K562 (cell line): ENCODE measurements around the gene OAT. TPM values are rescaled to one million over a fixed set of nuclear protein-coding genes. Genes with fewer than 3 reads are reported as not detected.

Experiments used
- ATAC-seq: fragments of 200-7000 bp; cut with Tn5 transposase; 3 replicates; pipeline ENCODE4 v1.9.1; 2020; ENCODE audit warnings: moderate library complexity
- BruUV-seq: library from RNA; stranded (reverse); fragments of 400-500 nt; replicated peaks from 2 replicates; lab custom pipeline; 2021; lab: Mats Ljungman, UMichigan
- CTCF ChIA-PET: fragments of 300-600 bp; formaldehyde crosslinking; extraction: SDS; loops from one replicate; lab custom pipeline; 2021; ENCODE audit warnings: low intra/inter-chr PET ratio; lab: Yijun Ruan, JAX
- POLR2A ChIA-PET: fragments of 300-600, 350-650 bp; sonication (Branson Sonifier 250); formaldehyde crosslinking; extraction: SDS; loops from one replicate; lab custom pipeline; 2021; ENCODE audit warnings: antibody characterized with exemption, inconsistent platforms; lab: Yijun Ruan, JAX
- DNase-seq, 4 experiments: peaks; one replicate each; pipeline versions ENCODE4 v3.0.0 to v3.0.0-alpha.2; 2011 to 2018; ENCODE audit warnings: low spot score in 3 of 4, mixed read lengths in 3 of 4; ENCODE audit errors: extremely low read depth in 1 of 4
- FAIRE-seq: peaks from 2 replicates; lab custom pipeline; 2011; peaks lifted over from hg19 to GRCh38; lab: Jason Lieb, UNC
- H2AFZ ChIP-seq: 2 replicates; pipeline ENCODE4 v1.6.0; 2011; ENCODE audit warnings: low read depth, low read length, control low read depth, inconsistent platforms
- H3K27ac ChIP-seq: fragments of 200-600 bp; 3 replicates; pipeline ENCODE4 v1.8.0; 2011; ENCODE audit warnings: low read depth, mild to moderate bottlenecking, control low read depth, inconsistent platforms, low read length, moderate library complexity, mixed read lengths; ENCODE audit errors: extremely low read depth
- H3K27me3 ChIP-seq, 2 experiments: fragments of 300-600 bp in 1 of 2; 2 replicates in 1 of 2; 3 replicates in 1 of 2; pipeline versions ENCODE4 v1.6.0 to v1.8.0; 2011; ENCODE audit warnings: inconsistent platforms in 2 of 2, low read length in 2 of 2, mild to moderate bottlenecking in 1 of 2, mixed read lengths in 1 of 2, moderate library complexity in 1 of 2; ENCODE audit not compliant: control insufficient read depth in 2 of 2, insufficient read depth in 2 of 2
- H3K36me3 ChIP-seq: fragments of 300-600 bp; 3 replicates; pipeline ENCODE4 v1.8.0; 2011; ENCODE audit warnings: mild to moderate bottlenecking, low read length, inconsistent platforms; ENCODE audit not compliant: control insufficient read depth, insufficient read depth
- H3K4me1 ChIP-seq, 2 experiments: fragments of 200-600 bp in 1 of 2; replicated peaks in 1 of 2; 2 replicates in 1 of 2; 3 replicates in 1 of 2; pipeline versions ENCODE4 v1.5.1 to v1.8.0; 2011; ENCODE audit warnings: inconsistent platforms in 2 of 2, low read length in 2 of 2, mild to moderate bottlenecking in 1 of 2, mixed read lengths in 1 of 2, moderate library complexity in 1 of 2; ENCODE audit not compliant: control insufficient read depth in 2 of 2, insufficient read depth in 2 of 2
- H3K4me2 ChIP-seq: 2 replicates; pipeline ENCODE4 v1.6.1; 2011; ENCODE audit warnings: low read length, control low read depth, inconsistent platforms, mixed read lengths; ENCODE audit not compliant: insufficient read depth
- H3K4me3 ChIP-seq: fragments of 200-600 bp; sonication (generic), shearing (Covaris generic); 2 replicates; pipeline ENCODE4 v1.5.1; 2016; ENCODE audit warnings: control low read depth, inconsistent platforms
- H3K79me2 ChIP-seq: fragments of 200-600 bp; 3 replicates; pipeline ENCODE4 v1.8.0; 2011; ENCODE audit warnings: low read length, inconsistent platforms; ENCODE audit not compliant: control insufficient read depth, insufficient read depth
- H3K9ac ChIP-seq, 2 experiments: 2 replicates each; pipeline versions ENCODE4 v1.6.0 to v1.6.1; 2011; ENCODE audit warnings: low read depth in 2 of 2, low read length in 2 of 2, control low read depth in 1 of 2, inconsistent platforms in 1 of 2, mild to moderate bottlenecking in 1 of 2, mixed read lengths in 1 of 2; ENCODE audit not compliant: insufficient read depth in 1 of 2
- H3K9me1 ChIP-seq: one replicate; pipeline ENCODE4 v1.6.0; 2011; ENCODE audit warnings: inconsistent platforms, mild to moderate bottlenecking, low read length, moderate library complexity; ENCODE audit not compliant: control insufficient read depth, insufficient read depth
- H3K9me3 ChIP-seq: replicated peaks from 2 replicates; pipeline ENCODE4 v1.5.1; 2011; ENCODE audit warnings: low read depth, low read length, inconsistent platforms; ENCODE audit not compliant: control insufficient read depth, insufficient read depth
- H4K20me1 ChIP-seq: replicated peaks from 2 replicates; pipeline ENCODE4 v1.6.1; 2011; ENCODE audit warnings: low read length, inconsistent platforms, mixed read lengths; ENCODE audit not compliant: control insufficient read depth, insufficient read depth
- CC2D1A ChIP-seq: fragments of 450-650 bp; IDR thresholded peaks from 2 replicates; pipeline ENCODE4 v1.6.1; 2017; ENCODE audit warnings: mild to moderate bottlenecking
- ETV5 ChIP-seq: sonication (generic); formaldehyde crosslinking; IDR thresholded peaks from 2 replicates; pipeline ENCODE4 v1.4.0; 2020; ENCODE audit warnings: low read depth, mild to moderate bottlenecking, missing genetic modification reagents
- WGBS: fragments of 100-300 bp; shearing (Covaris generic); methylation state at CpG from one replicate; pipeline ENCODE4 v1.1.6; 2016; ENCODE audit warnings: low coverage, mixed read lengths; ENCODE audit not compliant: insufficient coverage; ENCODE audit errors: missing lambda C conversion rate; 5-methylcytosine and 5-hydroxymethylcytosine counted together
- in situ Hi-C: fragments of 300-500 bp; cut with MboI; formaldehyde crosslinking; loops from 4 replicates; pipeline ENCODE4 v1.15.0; 2018; ENCODE audit warnings: inconsistent platforms, mixed read lengths
- intact Hi-C: fragments of 100-400 bp; cut with micrococcal nuclease; formaldehyde crosslinking; loops from 2 replicates; pipeline ENCODE4 v1.14.2; 2022
- polyA plus RNA-seq, 8 experiments: library from polyadenylated mRNA; depleted of rRNA in 4 of 8; stranded (reverse) in 5 of 8; unstranded in 3 of 8; fragments of >200 nt; fragmentation: Nextera tagmentation in 2 of 8; fragmentation: Illumina TruSeq in 1 of 8; extraction: Ambion mirVana in 2 of 8; extraction: Trizol in 1 of 8; gene quantifications; 2 replicates each; pipeline versions ENCODE4 v1.2.1 to v1.2.3, GENCODE V29; 2011 to 2014; ENCODE audit warnings: inconsistent platforms in 1 of 8, missing spikeins in 1 of 8
- total RNA-seq, 7 experiments: library from RNA; depleted of rRNA in 6 of 7; stranded (reverse); fragments of >200 nt in 6 of 7; fragmentation: Illumina TruSeq in 2 of 7; extraction: Trizol in 2 of 7; gene quantifications; 2 replicates each; pipeline versions ENCODE4 v1.2.1 to v1.2.3, GENCODE V29; 2011 to 2021; ENCODE audit warnings: low replicate concordance in 1 of 7
- TF ChIP-seq, protein P1 (sequence below): sonication (generic); formaldehyde crosslinking; IDR thresholded peaks from 2 replicates; pipeline ENCODE4 v1.8.1; 2023; ENCODE audit warnings: mild to moderate bottlenecking, missing genetic modification reagents

The OAT gene
- total and polyA plus RNA-seq, 9 of the 15 experiments (the other 6 are each of a cell fraction or from before 2014, with no cell fraction given), result 100 to 312 (median 163) TPM

DNA sequence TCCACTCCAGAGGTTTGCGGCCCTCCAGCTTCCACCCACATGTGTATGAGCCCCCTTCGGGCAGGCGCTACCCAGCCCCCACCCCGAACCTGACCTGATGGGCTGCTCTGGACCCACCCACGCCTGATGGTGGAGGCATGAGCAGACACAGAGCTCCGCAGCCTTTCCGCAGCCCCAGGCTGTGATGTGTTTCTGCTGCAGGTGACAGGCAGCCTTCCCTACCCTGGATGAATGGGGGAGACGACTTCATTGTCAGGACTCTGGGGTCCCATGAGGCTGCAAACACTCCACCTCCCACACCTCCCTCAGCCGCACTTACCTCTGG, 61.2 kb downstream of the OAT start:
- no peaks in the 10 kb centered on the region for H3K9me1 ChIP-seq
- in situ Hi-C loops (no loop called here), intact Hi-C loops (no loop called here)
- TF ChIP-seq, protein P1, sequence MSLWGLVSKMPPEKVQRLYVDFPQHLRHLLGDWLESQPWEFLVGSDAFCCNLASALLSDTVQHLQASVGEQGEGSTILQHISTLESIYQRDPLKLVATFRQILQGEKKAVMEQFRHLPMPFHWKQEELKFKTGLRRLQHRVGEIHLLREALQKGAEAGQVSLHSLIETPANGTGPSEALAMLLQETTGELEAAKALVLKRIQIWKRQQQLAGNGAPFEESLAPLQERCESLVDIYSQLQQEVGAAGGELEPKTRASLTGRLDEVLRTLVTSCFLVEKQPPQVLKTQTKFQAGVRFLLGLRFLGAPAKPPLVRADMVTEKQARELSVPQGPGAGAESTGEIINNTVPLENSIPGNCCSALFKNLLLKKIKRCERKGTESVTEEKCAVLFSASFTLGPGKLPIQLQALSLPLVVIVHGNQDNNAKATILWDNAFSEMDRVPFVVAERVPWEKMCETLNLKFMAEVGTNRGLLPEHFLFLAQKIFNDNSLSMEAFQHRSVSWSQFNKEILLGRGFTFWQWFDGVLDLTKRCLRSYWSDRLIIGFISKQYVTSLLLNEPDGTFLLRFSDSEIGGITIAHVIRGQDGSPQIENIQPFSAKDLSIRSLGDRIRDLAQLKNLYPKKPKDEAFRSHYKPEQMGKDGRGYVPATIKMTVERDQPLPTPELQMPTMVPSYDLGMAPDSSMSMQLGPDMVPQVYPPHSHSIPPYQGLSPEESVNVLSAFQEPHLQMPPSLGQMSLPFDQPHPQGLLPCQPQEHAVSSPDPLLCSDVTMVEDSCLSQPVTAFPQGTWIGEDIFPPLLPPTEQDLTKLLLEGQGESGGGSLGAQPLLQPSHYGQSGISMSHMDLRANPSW (CRISPR knock-in tag), result no peak
- TF ChIP-seq CC2D1A (no peak), ETV5 (CRISPR knock-in tag) (no peak)
- no peaks in the 10 kb centered on the region for H4K20me1 ChIP-seq
- H3K27me3 ChIP-seq, result peaks cover 0 to 16% of the 10 kb centered on the region in 2 experiments; a peak in 2 of 5 replicates
- H3K36me3 ChIP-seq, result no peaks in the 10 kb centered on the region
- H3K9ac ChIP-seq, result no peak overlapping the region
- FAIRE-seq, result no peak
- H2AFZ ChIP-seq, result no peak overlapping the region
- H3K9me3 ChIP-seq, result no peaks in the 10 kb centered on the region
- H3K4me2 ChIP-seq, result no peak overlapping the region
- H3K4me3 ChIP-seq, result no peak overlapping the region
- peaks cover 0 to 8% of the 10 kb centered on the region in 2 experiments; a peak in 3 of 5 replicates for H3K4me1 ChIP-seq
- CTCF ChIA-PET, result no interaction called here
- ATAC-seq, result no peak
- no peak overlapping the region for H3K27ac ChIP-seq
- DNase-seq, result no peak
- BruUV-seq, result no TSS peak
- POLR2A ChIA-PET, result no interaction called here
- H3K79me2 ChIP-seq, result no peaks in the 10 kb centered on the region
- 7% methylated on average over 5 of the region's 9 CpGs for WGBS
